Liver (tissue), 9 donors: ENCODE measurements around the gene ADH7. TPM values are rescaled to one million over a fixed set of nuclear protein-coding genes. Genes with fewer than 3 reads are reported as not detected.

Source experiments
- DNase-seq: peaks from one replicate; pipeline ENCODE4 v3.0.0-alpha.2; 2017; ENCODE audit warnings: low spot score
- H3K27ac ChIP-seq, 2 donors: one replicate each; pipeline ENCODE4 v1.7.0; 2013; ENCODE audit warnings: inconsistent platforms in 2 of 2, low read length in 2 of 2, control low read depth in 1 of 2, low read depth in 1 of 2, mild to moderate bottlenecking in 1 of 2
- H3K27me3 ChIP-seq, 4 donors: one replicate each; pipeline versions ENCODE4 v1.6.1 to v1.7.0; 2013; ENCODE audit warnings: low read length in 3 of 4, inconsistent platforms in 1 of 4, mild to moderate bottlenecking in 1 of 4, moderate library complexity in 1 of 4; ENCODE audit not compliant: control insufficient read depth in 4 of 4, insufficient read depth in 4 of 4
- H3K36me3 ChIP-seq, 4 donors: one replicate each; pipeline versions ENCODE4 v1.6.1 to v1.7.0; 2013; ENCODE audit warnings: low read length in 3 of 4, mild to moderate bottlenecking in 3 of 4, low read depth in 1 of 4, moderate library complexity in 1 of 4; ENCODE audit not compliant: control insufficient read depth in 4 of 4, insufficient read depth in 3 of 4
- H3K4me1 ChIP-seq, 4 donors: one replicate each; pipeline versions ENCODE4 v1.6.1 to v1.7.0; 2013; ENCODE audit warnings: low read length in 3 of 4, mild to moderate bottlenecking in 3 of 4, moderate library complexity in 1 of 4; ENCODE audit not compliant: control insufficient read depth in 4 of 4, insufficient read depth in 4 of 4
- H3K4me3 ChIP-seq, 3 donors: one replicate each; pipeline versions ENCODE4 v1.6.1 to v1.7.0; 2013; ENCODE audit warnings: low read length in 3 of 3, control low read depth in 1 of 3, low read depth in 1 of 3, mild to moderate bottlenecking in 1 of 3
- H3K9ac ChIP-seq, 2 donors: one replicate each; pipeline ENCODE4 v1.7.0; 2013; ENCODE audit warnings: low read length in 2 of 2, mild to moderate bottlenecking in 2 of 2, moderate library complexity in 2 of 2, control low read depth in 1 of 2, low read depth in 1 of 2
- H3K9me3 ChIP-seq, 4 donors: one replicate each; pipeline versions ENCODE4 v1.6.1 to v1.7.0; 2013; ENCODE audit warnings: low read length in 3 of 4; ENCODE audit not compliant: control insufficient read depth in 4 of 4
- CTCF ChIP-seq: fragments of 150-350 bp; IDR thresholded peaks from 2 replicates; pipeline ENCODE4 v1.5.1; 2017; ENCODE audit warnings: improper control_type of control experiment, low read depth, low read length; ENCODE audit not compliant: missing input control
- EGR1 ChIP-seq, 2 donors: IDR thresholded peaks; 2 replicates each; pipeline ENCODE4 v1.6.1; 2016 to 2018; ENCODE audit warnings: antibody characterized with exemption in 2 of 2, low read depth in 2 of 2
- FOXA1 ChIP-seq: IDR thresholded peaks from 2 replicates; pipeline ENCODE4 v1.6.1; 2016; ENCODE audit warnings: antibody characterized with exemption
- FOXA2 ChIP-seq: IDR thresholded peaks from 2 replicates; pipeline ENCODE4 v1.6.1; 2016; ENCODE audit warnings: antibody characterized with exemption
- GABPA ChIP-seq, 2 donors: IDR thresholded peaks in 1 of 2; conservative IDR thresholded peaks in 1 of 2; 2 replicates each; pipeline ENCODE4 v1.6.1; 2016; ENCODE audit warnings: antibody characterized with exemption in 2 of 2, mild to moderate bottlenecking in 1 of 2, moderate library complexity in 1 of 2
- HNF4A ChIP-seq, 2 donors: conservative IDR thresholded peaks; 2 replicates each; pipeline ENCODE4 v1.6.1; 2016; ENCODE audit warnings: antibody characterized with exemption in 2 of 2, mild to moderate bottlenecking in 2 of 2
- HNF4G ChIP-seq: IDR thresholded peaks from 2 replicates; pipeline ENCODE4 v1.6.1; 2016; ENCODE audit warnings: antibody characterized with exemption
- JUND ChIP-seq, 2 donors: IDR thresholded peaks; 2 replicates each; pipeline ENCODE4 v1.6.1; 2016; ENCODE audit warnings: antibody characterized with exemption in 2 of 2
- MAX ChIP-seq: IDR thresholded peaks from 2 replicates; pipeline ENCODE4 v1.6.1; 2016; ENCODE audit warnings: antibody characterized with exemption
- NR2F2 ChIP-seq: IDR thresholded peaks from 2 replicates; pipeline ENCODE4 v1.6.1; 2016; ENCODE audit warnings: antibody characterized with exemption
- RAD21 ChIP-seq, 2 donors: IDR thresholded peaks; 2 replicates each; pipeline ENCODE4 v1.6.1; 2016; ENCODE audit warnings: antibody characterized with exemption in 2 of 2, mild to moderate bottlenecking in 2 of 2
- RXRA ChIP-seq, 2 donors: IDR thresholded peaks; 2 replicates each; pipeline ENCODE4 v1.6.1; 2017 to 2018; ENCODE audit warnings: antibody characterized with exemption in 2 of 2, mild to moderate bottlenecking in 1 of 2
- SP1 ChIP-seq: IDR thresholded peaks from 2 replicates; pipeline ENCODE4 v1.6.1; 2018; ENCODE audit warnings: antibody characterized with exemption, mild to moderate bottlenecking
- TAF1 ChIP-seq: conservative IDR thresholded peaks from 2 replicates; pipeline ENCODE4 v1.6.1; 2016; ENCODE audit warnings: antibody characterized with exemption, mild to moderate bottlenecking
- YY1 ChIP-seq: IDR thresholded peaks from 2 replicates; pipeline ENCODE4 v1.6.1; 2016; ENCODE audit warnings: antibody characterized with exemption, mild to moderate bottlenecking
- ZBTB33 ChIP-seq: IDR thresholded peaks from 2 replicates; pipeline ENCODE4 v1.6.1; 2016; ENCODE audit warnings: antibody characterized with exemption
- WGBS: extraction: QIAGEN DNeasy Blood & Tissue Kit; methylation state at CpG from one replicate; pipeline ENCODE4 v1.1.7; 2013; 5-methylcytosine and 5-hydroxymethylcytosine counted together
- polyA plus RNA-seq, 2 donors: library from polyadenylated mRNA; stranded (reverse) in 1 of 2; unstranded in 1 of 2; fragments of 200-250 nt in 1 of 2; fragments of >200 nt in 1 of 2; fragmentation: Nextera tagmentation in 1 of 2; extraction: Ambion mirVana in 1 of 2; gene quantifications; one replicate each; pipeline versions ENCODE4 v1.2.1 to v1.2.3, GENCODE V29; 2013 to 2015
- total RNA-seq, 2 donors: library from RNA; depleted of rRNA; stranded (reverse); fragments of >200 nt; gene quantifications; one replicate each; pipeline ENCODE4 v1.2.3, GENCODE V29; 2014
- TF ChIP-seq, protein P1 (sequence below): IDR thresholded peaks from 2 replicates; pipeline ENCODE4 v1.6.1; 2016; ENCODE audit warnings: antibody characterized with exemption
- TF ChIP-seq, protein P2 (sequence below): IDR thresholded peaks from 2 replicates; pipeline ENCODE4 v1.6.1; 2016; ENCODE audit warnings: antibody characterized with exemption, mild to moderate bottlenecking
- donor health status: healthy.
- donor health status: healthy.
- donor health status: healthy.
- donor health status: healthy.
- donor health status: healthy.

ADH7 gene
- total and polyA plus RNA-seq, 4 donors: under 0.01 TPM; not detected in 3

DNA sequence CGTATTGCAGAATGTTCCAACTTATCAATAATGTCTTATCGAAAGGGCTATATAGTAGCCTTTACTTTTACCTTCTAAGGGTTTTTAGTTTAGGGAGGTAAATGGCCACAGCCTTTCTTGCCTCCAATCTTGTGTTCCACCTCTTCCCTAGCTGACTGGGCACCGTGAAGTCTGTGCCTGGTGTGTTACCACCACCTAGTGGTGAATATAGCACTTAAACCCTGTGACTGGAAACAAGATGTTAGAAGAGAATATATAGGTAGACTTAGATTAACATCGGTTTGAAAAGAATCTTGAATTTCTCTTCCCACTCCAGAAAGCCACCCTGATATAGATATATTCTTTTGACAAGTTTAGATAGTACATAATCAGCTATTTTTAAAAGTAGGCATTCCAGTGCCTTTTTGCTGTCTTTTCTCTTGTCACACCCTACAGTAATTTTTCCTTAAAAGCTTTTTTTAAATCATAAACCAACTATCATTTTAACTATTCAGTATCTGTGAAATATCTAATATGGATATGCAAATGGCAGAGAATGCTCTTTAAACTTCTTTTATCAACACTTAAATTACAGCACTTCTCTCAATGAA is 27.8 kb upstream of the ADH7 start (continued):
- no peak for TF ChIP-seq ZBTB33
- TF ChIP-seq TAF1: no peak
- peak; percentile 9 to 28 for TF ChIP-seq RXRA (IDR thresholded peaks at IDR 0.05)
- no peak for TF ChIP-seq JUND (IDR thresholded peaks at IDR 0.05)
- TF ChIP-seq, protein P1, sequence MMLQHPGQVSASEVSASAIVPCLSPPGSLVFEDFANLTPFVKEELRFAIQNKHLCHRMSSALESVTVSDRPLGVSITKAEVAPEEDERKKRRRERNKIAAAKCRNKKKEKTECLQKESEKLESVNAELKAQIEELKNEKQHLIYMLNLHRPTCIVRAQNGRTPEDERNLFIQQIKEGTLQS: no peak
- no peak for TF ChIP-seq SP1
- no peak for TF ChIP-seq FOXA1

GRCh38 chr4:99461623-99462401 is 26.7 kb upstream of the ADH7 start:
- Histone ChIP-seq H3K36me3 (no peaks in the 10 kb centered on the region), H3K27me3 (no peaks in the 10 kb centered on the region), H3K9ac (peak overlapping the region in 1 of 2 donors; percentile 21), H3K4me1 (peaks cover 7 to 36% (median 30%) of the 10 kb centered on the region in 4 donors), H3K27ac (peak overlapping the region; percentile 65 to 76), H3K4me3 (no peak overlapping the region), H3K9me3 (no peaks in the 10 kb centered on the region)
- WGBS: 29% methylated on average over 4 of the region's 4 CpGs
- peak; percentile 40 for DNase-seq
- TF ChIP-seq, protein P1: peak; percentile 18
- peak; percentile 48 for TF ChIP-seq MAX
- peak; percentile 57 for TF ChIP-seq FOXA2
- peak; percentile 71 for TF ChIP-seq NR2F2
- TF ChIP-seq HNF4A (conservative IDR thresholded peaks at IDR 0.05): peak; percentile 90 to 92
- TF ChIP-seq, protein P2, sequence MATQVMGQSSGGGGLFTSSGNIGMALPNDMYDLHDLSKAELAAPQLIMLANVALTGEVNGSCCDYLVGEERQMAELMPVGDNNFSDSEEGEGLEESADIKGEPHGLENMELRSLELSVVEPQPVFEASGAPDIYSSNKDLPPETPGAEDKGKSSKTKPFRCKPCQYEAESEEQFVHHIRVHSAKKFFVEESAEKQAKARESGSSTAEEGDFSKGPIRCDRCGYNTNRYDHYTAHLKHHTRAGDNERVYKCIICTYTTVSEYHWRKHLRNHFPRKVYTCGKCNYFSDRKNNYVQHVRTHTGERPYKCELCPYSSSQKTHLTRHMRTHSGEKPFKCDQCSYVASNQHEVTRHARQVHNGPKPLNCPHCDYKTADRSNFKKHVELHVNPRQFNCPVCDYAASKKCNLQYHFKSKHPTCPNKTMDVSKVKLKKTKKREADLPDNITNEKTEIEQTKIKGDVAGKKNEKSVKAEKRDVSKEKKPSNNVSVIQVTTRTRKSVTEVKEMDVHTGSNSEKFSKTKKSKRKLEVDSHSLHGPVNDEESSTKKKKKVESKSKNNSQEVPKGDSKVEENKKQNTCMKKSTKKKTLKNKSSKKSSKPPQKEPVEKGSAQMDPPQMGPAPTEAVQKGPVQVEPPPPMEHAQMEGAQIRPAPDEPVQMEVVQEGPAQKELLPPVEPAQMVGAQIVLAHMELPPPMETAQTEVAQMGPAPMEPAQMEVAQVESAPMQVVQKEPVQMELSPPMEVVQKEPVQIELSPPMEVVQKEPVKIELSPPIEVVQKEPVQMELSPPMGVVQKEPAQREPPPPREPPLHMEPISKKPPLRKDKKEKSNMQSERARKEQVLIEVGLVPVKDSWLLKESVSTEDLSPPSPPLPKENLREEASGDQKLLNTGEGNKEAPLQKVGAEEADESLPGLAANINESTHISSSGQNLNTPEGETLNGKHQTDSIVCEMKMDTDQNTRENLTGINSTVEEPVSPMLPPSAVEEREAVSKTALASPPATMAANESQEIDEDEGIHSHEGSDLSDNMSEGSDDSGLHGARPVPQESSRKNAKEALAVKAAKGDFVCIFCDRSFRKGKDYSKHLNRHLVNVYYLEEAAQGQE: peak; percentile 47
- peak; percentile 66 for TF ChIP-seq HNF4G
- no peak for TF ChIP-seq FOXA1
- TF ChIP-seq GABPA (IDR thresholded peaks at IDR 0.05 in 1 of 2, conservative IDR thresholded peaks at IDR 0.05 in 1 of 2): no peak
- peak; percentile 100 for TF ChIP-seq RXRA (IDR thresholded peaks at IDR 0.05)
- peak; percentile 52 for TF ChIP-seq TAF1
- peak; percentile 52 for TF ChIP-seq YY1
- TF ChIP-seq RAD21 (IDR thresholded peaks at IDR 0.05): peak; percentile 65
- peak; percentile 85 for TF ChIP-seq ZBTB33
- no peak for TF ChIP-seq CTCF
- TF ChIP-seq JUND (IDR thresholded peaks at IDR 0.05): peak; percentile 68 to 78
- peak; percentile 90 for TF ChIP-seq SP1
- TF ChIP-seq EGR1 (IDR thresholded peaks at IDR 0.05; ENCODE audit: low read depth in 2 of 2): peak in 1 of 2 donors; percentile 51
